HL-60 (cell line): ENCODE results near the gene GALNT14.

Experiments
- DNase-seq, 2 experiments: peaks; one replicate each; pipeline ENCODE4 v3.0.0-alpha.2; 2010 to 2020; ENCODE audit warnings: low read depth in 1 of 2, low spot score in 1 of 2
- H3K27ac ChIP-seq: fragments of 250-450 bp; sonication (Bioruptor Pico); replicated peaks from 2 replicates; pipeline ENCODE4 v1.5.1; 2020; ENCODE audit warnings: mild to moderate bottlenecking, moderate library complexity
- H3K27me3 ChIP-seq: fragments of 250-450 bp; sonication (Bioruptor Pico); 2 replicates; pipeline ENCODE4 v1.5.1; 2021; ENCODE audit warnings: mild to moderate bottlenecking, moderate library complexity; ENCODE audit not compliant: insufficient read depth, poor library complexity, severe bottlenecking
- H3K4me3 ChIP-seq: replicated peaks from 2 replicates; pipeline ENCODE4 v1.5.1; 2011; ENCODE audit warnings: mild to moderate bottlenecking, control low read depth, low read length; ENCODE audit not compliant: insufficient read depth
- GABPA ChIP-seq: IDR thresholded peaks from 2 replicates; pipeline ENCODE4 v1.6.1; 2012; ENCODE audit warnings: low read depth
- POLR2AphosphoS5 ChIP-seq: IDR thresholded peaks from 2 replicates; pipeline ENCODE4 v1.6.1; 2012; ENCODE audit warnings: low read depth
- SPI1 ChIP-seq: IDR thresholded peaks from 2 replicates; pipeline ENCODE4 v1.6.1; 2012; ENCODE audit warnings: low read depth, mild to moderate bottlenecking, borderline replicate concordance
- TF ChIP-seq, protein P1 (sequence below): IDR thresholded peaks from one replicate; pipeline ENCODE4 v1.5.1; 2011; ENCODE audit warnings: low read length, control low read depth, inconsistent platforms; ENCODE audit not compliant: insufficient read depth
- TF ChIP-seq, protein P2 (sequence below): IDR thresholded peaks from 2 replicates; pipeline ENCODE4 v1.6.1; 2012; ENCODE audit warnings: low read depth; ENCODE audit not compliant: insufficient replicate concordance

GALNT14 gene

DNA sequence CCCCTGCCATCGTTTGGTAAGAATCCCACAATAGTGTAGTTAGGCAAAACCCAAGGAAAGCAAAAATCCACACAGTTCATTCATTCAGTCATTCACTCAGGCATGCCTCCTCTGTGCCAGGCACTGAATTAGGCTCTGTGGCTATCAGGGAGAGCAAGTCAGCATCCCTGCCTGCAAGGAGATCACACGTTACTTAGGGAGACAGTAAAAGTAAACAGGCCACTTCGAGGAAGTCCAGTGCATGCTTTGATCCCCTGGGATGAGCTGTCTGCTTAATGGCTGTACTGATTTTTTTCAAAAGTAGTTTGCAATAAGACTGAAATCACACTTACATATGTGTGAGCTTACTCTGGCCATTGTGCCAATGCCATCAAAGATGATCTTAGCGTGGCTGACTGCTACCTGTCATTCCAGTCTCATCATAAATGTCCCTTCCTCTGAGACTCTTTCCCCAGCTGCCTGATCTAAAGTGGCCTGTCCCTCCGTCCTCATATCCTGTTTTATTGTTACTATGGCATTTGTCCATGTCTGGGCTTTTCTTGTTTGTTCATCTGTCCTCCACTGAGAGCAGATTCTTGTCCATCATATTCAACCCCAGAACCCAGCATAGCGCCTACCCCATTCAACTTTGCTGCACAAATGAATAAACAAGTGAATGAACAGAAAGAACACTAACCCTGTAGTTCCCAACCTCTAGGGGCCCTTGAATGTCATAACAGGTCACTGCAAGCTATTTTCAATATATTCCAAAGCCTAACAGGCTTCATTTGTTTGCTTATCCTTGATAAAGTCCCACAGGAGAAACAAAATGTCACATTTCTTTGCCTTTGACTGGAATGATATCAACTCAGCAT is 84.1 kb downstream of the GALNT14 start:
- DNase-seq, result no peak
- Histone ChIP-seq H3K27me3 (no peaks in the 10 kb centered on the region), H3K27ac (no peak overlapping the region), H3K4me3 (no peak overlapping the region)
- TF ChIP-seq POLR2AphosphoS5 (no peak), GABPA (no peak), SPI1 (no peak)
- TF ChIP-seq, protein P1, sequence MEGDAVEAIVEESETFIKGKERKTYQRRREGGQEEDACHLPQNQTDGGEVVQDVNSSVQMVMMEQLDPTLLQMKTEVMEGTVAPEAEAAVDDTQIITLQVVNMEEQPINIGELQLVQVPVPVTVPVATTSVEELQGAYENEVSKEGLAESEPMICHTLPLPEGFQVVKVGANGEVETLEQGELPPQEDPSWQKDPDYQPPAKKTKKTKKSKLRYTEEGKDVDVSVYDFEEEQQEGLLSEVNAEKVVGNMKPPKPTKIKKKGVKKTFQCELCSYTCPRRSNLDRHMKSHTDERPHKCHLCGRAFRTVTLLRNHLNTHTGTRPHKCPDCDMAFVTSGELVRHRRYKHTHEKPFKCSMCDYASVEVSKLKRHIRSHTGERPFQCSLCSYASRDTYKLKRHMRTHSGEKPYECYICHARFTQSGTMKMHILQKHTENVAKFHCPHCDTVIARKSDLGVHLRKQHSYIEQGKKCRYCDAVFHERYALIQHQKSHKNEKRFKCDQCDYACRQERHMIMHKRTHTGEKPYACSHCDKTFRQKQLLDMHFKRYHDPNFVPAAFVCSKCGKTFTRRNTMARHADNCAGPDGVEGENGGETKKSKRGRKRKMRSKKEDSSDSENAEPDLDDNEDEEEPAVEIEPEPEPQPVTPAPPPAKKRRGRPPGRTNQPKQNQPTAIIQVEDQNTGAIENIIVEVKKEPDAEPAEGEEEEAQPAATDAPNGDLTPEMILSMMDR, result no peak
- TF ChIP-seq, protein P2, sequence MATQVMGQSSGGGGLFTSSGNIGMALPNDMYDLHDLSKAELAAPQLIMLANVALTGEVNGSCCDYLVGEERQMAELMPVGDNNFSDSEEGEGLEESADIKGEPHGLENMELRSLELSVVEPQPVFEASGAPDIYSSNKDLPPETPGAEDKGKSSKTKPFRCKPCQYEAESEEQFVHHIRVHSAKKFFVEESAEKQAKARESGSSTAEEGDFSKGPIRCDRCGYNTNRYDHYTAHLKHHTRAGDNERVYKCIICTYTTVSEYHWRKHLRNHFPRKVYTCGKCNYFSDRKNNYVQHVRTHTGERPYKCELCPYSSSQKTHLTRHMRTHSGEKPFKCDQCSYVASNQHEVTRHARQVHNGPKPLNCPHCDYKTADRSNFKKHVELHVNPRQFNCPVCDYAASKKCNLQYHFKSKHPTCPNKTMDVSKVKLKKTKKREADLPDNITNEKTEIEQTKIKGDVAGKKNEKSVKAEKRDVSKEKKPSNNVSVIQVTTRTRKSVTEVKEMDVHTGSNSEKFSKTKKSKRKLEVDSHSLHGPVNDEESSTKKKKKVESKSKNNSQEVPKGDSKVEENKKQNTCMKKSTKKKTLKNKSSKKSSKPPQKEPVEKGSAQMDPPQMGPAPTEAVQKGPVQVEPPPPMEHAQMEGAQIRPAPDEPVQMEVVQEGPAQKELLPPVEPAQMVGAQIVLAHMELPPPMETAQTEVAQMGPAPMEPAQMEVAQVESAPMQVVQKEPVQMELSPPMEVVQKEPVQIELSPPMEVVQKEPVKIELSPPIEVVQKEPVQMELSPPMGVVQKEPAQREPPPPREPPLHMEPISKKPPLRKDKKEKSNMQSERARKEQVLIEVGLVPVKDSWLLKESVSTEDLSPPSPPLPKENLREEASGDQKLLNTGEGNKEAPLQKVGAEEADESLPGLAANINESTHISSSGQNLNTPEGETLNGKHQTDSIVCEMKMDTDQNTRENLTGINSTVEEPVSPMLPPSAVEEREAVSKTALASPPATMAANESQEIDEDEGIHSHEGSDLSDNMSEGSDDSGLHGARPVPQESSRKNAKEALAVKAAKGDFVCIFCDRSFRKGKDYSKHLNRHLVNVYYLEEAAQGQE, result no peak

DNA sequence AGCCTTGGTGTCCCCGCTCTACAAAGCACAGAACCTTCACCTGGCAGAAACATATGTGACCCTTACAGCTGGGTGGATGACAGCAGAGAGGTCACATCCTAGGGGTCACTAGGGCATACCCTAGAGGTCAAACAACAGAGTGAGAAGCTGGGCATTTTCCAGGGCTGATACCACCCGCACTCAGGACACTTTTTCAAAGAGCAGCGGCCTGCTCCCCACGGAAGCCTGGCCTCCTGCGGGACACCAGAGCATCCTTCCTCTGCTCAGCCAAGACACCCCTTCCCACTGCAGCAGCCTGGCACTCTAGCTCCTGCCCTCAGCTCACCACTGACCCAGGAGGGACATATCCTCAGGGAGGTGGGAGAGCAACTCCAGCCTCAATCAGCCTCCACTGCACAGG is 86.0 kb downstream of the GALNT14 start:
- no peak for DNase-seq
- H3K4me3 ChIP-seq, result no peak overlapping the region
- no peaks in the 10 kb centered on the region for H3K27me3 ChIP-seq
- no peak overlapping the region for H3K27ac ChIP-seq
- TF ChIP-seq SPI1 (no peak), GABPA (no peak), POLR2AphosphoS5 (no peak)
- TF ChIP-seq, protein P1, result no peak
- TF ChIP-seq, protein P2, result no peak

DNA sequence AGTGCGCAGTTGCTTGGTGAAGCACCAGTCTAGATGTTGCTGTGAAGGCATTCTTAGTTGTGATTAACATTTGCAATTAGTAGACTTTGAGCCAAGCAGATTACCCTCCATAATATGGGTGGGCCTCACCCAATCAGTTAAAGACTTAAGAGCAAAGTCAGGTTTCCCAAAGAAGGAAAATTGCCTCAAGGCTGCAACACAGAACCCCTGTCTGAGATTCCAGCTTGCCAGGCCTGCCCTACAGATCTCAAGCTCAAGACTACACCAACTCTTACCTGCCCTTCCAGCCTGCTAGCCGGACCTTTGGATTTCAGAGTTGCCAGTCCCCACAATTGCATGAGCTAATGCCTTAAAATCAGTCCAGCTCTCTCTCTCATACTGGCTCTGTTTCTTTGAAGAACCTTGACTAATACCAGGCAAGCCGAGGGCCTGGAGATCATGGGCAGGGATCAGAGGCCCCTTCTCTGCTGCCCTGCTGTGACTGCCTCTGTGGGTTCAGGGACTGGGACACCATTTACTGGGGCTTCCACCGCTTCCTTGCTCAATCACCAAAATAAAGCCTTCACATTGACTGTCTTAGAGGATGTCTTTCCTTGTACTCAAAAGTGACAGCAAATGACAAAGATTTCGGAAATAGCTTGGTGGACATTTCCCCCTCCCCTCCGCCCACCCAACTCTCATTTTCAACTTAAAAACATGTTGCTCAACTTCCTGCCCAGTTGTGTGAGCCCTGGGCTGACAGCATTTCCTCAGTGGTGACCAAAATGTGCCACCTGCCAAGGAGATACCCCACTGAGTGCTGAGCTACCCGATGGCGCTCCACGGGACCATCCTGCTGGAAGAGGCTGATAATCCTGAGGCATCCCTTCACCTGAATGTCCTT is 86.7 kb downstream of the GALNT14 start:
- Histone ChIP-seq H3K4me3 (no peak overlapping the region), H3K27ac (no peak overlapping the region), H3K27me3 (no peaks in the 10 kb centered on the region)
- TF ChIP-seq SPI1, result no peak
- DNase-seq, result peak in 1 of 2 experiments; percentile 12
